Activated B cell treated with CpG ODN at 0.5 μM for 24 hours (primary cell): ENCODE measurements around the gene NBPF8. TPM values are rescaled to one million over a fixed set of nuclear protein-coding genes. Genes with fewer than 3 reads are reported as not detected.
"Not testable (repeated sequence)": the region's sequence is repeated elsewhere in the genome, so short reads cannot be mapped to it uniquely, and the experiment has no call there.

Experiments used
- ATAC-seq: fragments of 200-7000 bp; cut with Tn5 transposase; one replicate; pipeline ENCODE4 v1.10.0; 2021; ENCODE audit warnings: low read depth, mild to moderate bottlenecking, moderate library complexity
- CTCF ChIA-PET: fragments of 350-600 bp; sonication (Branson Sonifier 250); formaldehyde crosslinking; loops from one replicate; lab custom pipeline; 2021; ENCODE audit warnings: antibody characterized with exemption; lab: Charles Lee
- POLR2A ChIA-PET: fragments of 350-600 bp; sonication (Branson Sonifier 250); formaldehyde crosslinking; loops from one replicate; lab custom pipeline; 2021; ENCODE audit warnings: antibody characterized with exemption; lab: Charles Lee
- DNase-seq: peaks from one replicate; pipeline ENCODE4 v3.0.0; 2022
- H3K27ac Mint-ChIP-seq: one replicate; pipeline ENCODE4 v1.8.0; 2020; ENCODE audit warnings: mixed read lengths
- H3K27me3 Mint-ChIP-seq: one replicate; pipeline ENCODE4 v1.8.0; 2021; ENCODE audit warnings: mixed read lengths
- H3K36me3 Mint-ChIP-seq: one replicate; pipeline ENCODE4 v1.8.0; 2021; ENCODE audit warnings: low read depth, mixed read lengths
- H3K4me1 Mint-ChIP-seq: one replicate; pipeline ENCODE4 v1.8.0; 2021; ENCODE audit warnings: mixed read lengths
- H3K4me3 Mint-ChIP-seq: one replicate; pipeline ENCODE4 v1.8.0; 2020; ENCODE audit warnings: mild to moderate bottlenecking, mixed read lengths
- H3K9me3 Mint-ChIP-seq: one replicate; pipeline ENCODE4 v1.8.0; 2020; ENCODE audit warnings: mixed read lengths
- intact Hi-C: fragments of 100-400 bp; cut with micrococcal nuclease; formaldehyde crosslinking; loops from one replicate; pipeline ENCODE4 v1.15.1; 2024
- total RNA-seq: library from RNA; stranded (reverse); gene quantifications from 2 replicates; pipeline ENCODE4 v1.2.3, GENCODE V29; 2022

NBPF8 gene
- total RNA-seq, 1 donor from 2014 or later, result 24.4 TPM

GRCh38 chr1:120449124-120449523 lies 34.3 kb downstream of the NBPF8 start:
- DNase-seq, H3K4me3 Mint-ChIP-seq, intact Hi-C loops, H3K4me1 Mint-ChIP-seq, H3K36me3 Mint-ChIP-seq, H3K27ac Mint-ChIP-seq, H3K9me3 Mint-ChIP-seq, CTCF ChIA-PET, POLR2A ChIA-PET, H3K27me3 Mint-ChIP-seq, ATAC-seq: not testable (repeated sequence)

Other genes starting within 250 kb of the NBPF8 start
- gene SEC22B, start 238.5 kb upstream of the NBPF8 start, total RNA-seq, result 24.5 and 27.5 TPM in 2 replicates